HepG2 (cell line): ENCODE measurements around the gene CITED2. TPM values are rescaled to one million over a fixed set of nuclear protein-coding genes. Genes with fewer than 3 reads are reported as not detected.

Experiments used
- ATAC-seq: fragments of 200-7000 bp; cut with Tn5 transposase; 3 replicates; pipeline ENCODE4 v1.9.1; 2020; ENCODE audit warnings: mild to moderate bottlenecking, moderate library complexity
- BruUV-seq: library from RNA; stranded (reverse); fragments of 400-500 nt; replicated peaks from 2 replicates; lab custom pipeline; 2021; lab: Mats Ljungman, UMichigan
- CTCF ChIA-PET: fragments of 300-600 bp; formaldehyde crosslinking; extraction: SDS; loops from one replicate; lab custom pipeline; 2021; ENCODE audit warnings: low total read pairs, inconsistent platforms, low intra/inter-chr PET ratio; lab: Yijun Ruan, JAX
- POLR2A ChIA-PET: fragments of 350-600 bp; sonication (Branson Sonifier 250); formaldehyde crosslinking; loops from one replicate; lab custom pipeline; 2020; ENCODE audit warnings: antibody characterized with exemption, inconsistent platforms; lab: Yijun Ruan, JAX
- DNase-seq: peaks from one replicate; pipeline ENCODE4 v3.0.0-alpha.2; 2015; ENCODE audit warnings: low spot score
- FAIRE-seq: peaks from 3 replicates; lab custom pipeline; 2011; peaks lifted over from hg19 to GRCh38; lab: Jason Lieb, UNC
- H2AFZ ChIP-seq: one replicate; pipeline ENCODE4 v1.6.1; 2011; ENCODE audit warnings: low read length, inconsistent platforms
- H3K27ac ChIP-seq: fragments of 300-600 bp; 3 replicates; pipeline ENCODE4 v1.8.0; 2011; ENCODE audit warnings: mixed run types, mild to moderate bottlenecking, mixed read lengths, low read length, inconsistent platforms; ENCODE audit not compliant: insufficient read depth; ENCODE audit errors: extremely low read length
- H3K27me3 ChIP-seq, 2 experiments: fragments of 200-600 bp in 1 of 2; 2 replicates in 1 of 2; 3 replicates in 1 of 2; pipeline versions ENCODE4 v1.6.0 to v1.8.0; 2011; ENCODE audit warnings: low read length in 2 of 2, mild to moderate bottlenecking in 2 of 2, moderate library complexity in 2 of 2, inconsistent platforms in 1 of 2; ENCODE audit not compliant: insufficient read depth in 2 of 2, control insufficient read depth in 1 of 2
- H3K36me3 ChIP-seq, 2 experiments: fragments of 200-600 bp in 1 of 2; replicated peaks in 1 of 2; 2 replicates in 1 of 2; 3 replicates in 1 of 2; pipeline versions ENCODE4 v1.5.1 to v1.8.0; 2011; ENCODE audit warnings: low read length in 2 of 2, inconsistent platforms in 1 of 2; ENCODE audit not compliant: insufficient read depth in 2 of 2, control insufficient read depth in 1 of 2
- H3K4me1 ChIP-seq: 2 replicates; pipeline ENCODE4 v1.5.1; 2012; ENCODE audit warnings: low read length, inconsistent platforms; ENCODE audit not compliant: insufficient read depth
- H3K4me2 ChIP-seq: 2 replicates; pipeline ENCODE4 v1.6.0; 2011; ENCODE audit warnings: low read depth, low read length, inconsistent platforms
- H3K4me3 ChIP-seq, 3 experiments: fragments of 200-600 bp in 1 of 3; sonication (generic), shearing (Covaris generic) in 1 of 3; replicated peaks in 1 of 3; 2 replicates each; pipeline ENCODE4 v1.5.1; 2011 to 2016; ENCODE audit warnings: low read length in 3 of 3, inconsistent platforms in 2 of 3, low read depth in 2 of 3, mild to moderate bottlenecking in 2 of 3, control low read depth in 1 of 3, mixed read lengths in 1 of 3; ENCODE audit not compliant: insufficient read depth in 1 of 3
- H3K79me2 ChIP-seq: one replicate; pipeline ENCODE4 v1.6.1; 2011; ENCODE audit warnings: low read length, inconsistent platforms; ENCODE audit not compliant: insufficient read depth
- H3K9ac ChIP-seq: 2 replicates; pipeline ENCODE4 v1.6.0; 2011; ENCODE audit warnings: mild to moderate bottlenecking, low read depth, low read length, inconsistent platforms; ENCODE audit not compliant: insufficient read depth
- H3K9me3 ChIP-seq: 2 replicates; pipeline ENCODE4 v1.5.1; 2012; ENCODE audit warnings: mild to moderate bottlenecking, low read length
- H4K20me1 ChIP-seq: 2 replicates; pipeline ENCODE4 v1.6.0; 2011; ENCODE audit warnings: inconsistent platforms, mild to moderate bottlenecking, low read length, moderate library complexity; ENCODE audit not compliant: insufficient read depth
- ASH2L ChIP-seq: fragments of 300-600, 200-600 bp; sonication (generic); IDR thresholded peaks from 2 replicates; pipeline ENCODE4 v1.7.0; 2017; ENCODE audit warnings: low read depth, mild to moderate bottlenecking, moderate library complexity, mixed read lengths, low read length; ENCODE audit not compliant: insufficient read length
- ATF7 ChIP-seq, 2 experiments: fragments of 450-650 bp in 1 of 2; sonication (generic) in 1 of 2; formaldehyde crosslinking in 1 of 2; IDR thresholded peaks; 2 replicates each; pipeline versions ENCODE4 v1.4.0 to v1.6.1; 2016 to 2020; ENCODE audit warnings: antibody characterized with exemption in 1 of 2, mild to moderate bottlenecking in 1 of 2, missing genetic modification reagents in 1 of 2
- ISX ChIP-seq: sonication (generic); formaldehyde crosslinking; conservative IDR thresholded peaks from 2 replicates; pipeline ENCODE4 v1.5.0; 2020; ENCODE audit warnings: missing genetic modification reagents
- MIER3 ChIP-seq: IDR thresholded peaks from 2 replicates; pipeline ENCODE4 v1.6.1; 2016; ENCODE audit warnings: missing compliant biosample characterization, borderline replicate concordance
- NFKBIZ ChIP-seq: IDR thresholded peaks from 2 replicates; pipeline ENCODE4 v1.6.1; 2018; ENCODE audit warnings: missing genetic modification reagents, missing compliant biosample characterization
- PATZ1 ChIP-seq: sonication (generic); formaldehyde crosslinking; IDR thresholded peaks from 2 replicates; pipeline ENCODE4 v1.4.0; 2020; ENCODE audit warnings: missing genetic modification reagents
- PAXIP1 ChIP-seq: sonication (generic); formaldehyde crosslinking; conservative IDR thresholded peaks from 2 replicates; pipeline ENCODE4 v1.4.0; 2020; ENCODE audit warnings: mild to moderate bottlenecking, missing genetic modification reagents, moderate library complexity
- POGZ ChIP-seq: sonication (generic); formaldehyde crosslinking; IDR thresholded peaks from 2 replicates; pipeline ENCODE4 v1.4.0; 2020; ENCODE audit warnings: mild to moderate bottlenecking, missing genetic modification reagents
- POLR2A ChIP-seq, 2 experiments: IDR thresholded peaks; 2 replicates each; pipeline ENCODE4 v1.6.1; 2011; ENCODE audit warnings: low read depth in 2 of 2, low read length in 2 of 2, mild to moderate bottlenecking in 1 of 2, moderate library complexity in 1 of 2; ENCODE audit not compliant: insufficient read depth in 1 of 2
- POLR2G ChIP-seq: fragments of 200-400 bp; formaldehyde crosslinking; IDR thresholded peaks from 2 replicates; pipeline ENCODE4 v1.6.1; 2018; ENCODE audit warnings: mild to moderate bottlenecking, low read depth, low read length, moderate library complexity
- ZNF343 ChIP-seq: sonication (generic); formaldehyde crosslinking; IDR thresholded peaks from 2 replicates; pipeline ENCODE4 v1.4.0; 2020; ENCODE audit warnings: mild to moderate bottlenecking, missing genetic modification reagents
- ZNF839 ChIP-seq: sonication (generic); formaldehyde crosslinking; IDR thresholded peaks from 2 replicates; pipeline ENCODE4 v1.4.0; 2020; ENCODE audit warnings: missing genetic modification reagents, mild to moderate bottlenecking, borderline replicate concordance
- WGBS: methylation state at CpG from one replicate; pipeline ENCODE4 v1.1.6; 2017; ENCODE audit warnings: low lambda C conversion rate; 5-methylcytosine and 5-hydroxymethylcytosine counted together
- in situ Hi-C: cut with HindIII; loops from 2 replicates; pipeline ENCODE4 v1.10.0; 2017; ENCODE audit warnings: low pct_unique_long_range_greater_than_20kb; ENCODE audit not compliant: extremely low pct_ligation_motif_present
- intact Hi-C: fragments of 100-400 bp; cut with micrococcal nuclease; formaldehyde crosslinking; loops from one replicate; pipeline ENCODE4 v1.10.0; 2022; ENCODE audit not compliant: unreplicated experiment
- polyA plus RNA-seq, 8 experiments: library from polyadenylated mRNA; depleted of rRNA in 3 of 8; stranded (reverse) in 7 of 8; unstranded in 1 of 8; fragments of >200 nt; fragmentation: Illumina TruSeq in 4 of 8; extraction: Trizol in 4 of 8; gene quantifications; 2 replicates each; pipeline versions ENCODE4 v1.2.1 to v1.2.3, GENCODE V29; 2011 to 2016; ENCODE audit warnings: low read depth in 4 of 8, missing spikeins in 1 of 8, mixed read lengths in 1 of 8; ENCODE audit not compliant: insufficient read depth in 1 of 8
- total RNA-seq, 5 experiments: library from RNA; depleted of rRNA; stranded (reverse); fragments of >200 nt; fragmentation: Illumina TruSeq; extraction: Trizol; gene quantifications; 2 replicates each; pipeline ENCODE4 v1.2.3, GENCODE V29; 2016; ENCODE audit warnings: low read depth in 1 of 5

CITED2 gene
- total and polyA plus RNA-seq, 2 of the 13 experiments (the other 11 are each of a cell fraction or from before 2014, with no cell fraction given) = 17.6 to 57.2 TPM

DNA sequence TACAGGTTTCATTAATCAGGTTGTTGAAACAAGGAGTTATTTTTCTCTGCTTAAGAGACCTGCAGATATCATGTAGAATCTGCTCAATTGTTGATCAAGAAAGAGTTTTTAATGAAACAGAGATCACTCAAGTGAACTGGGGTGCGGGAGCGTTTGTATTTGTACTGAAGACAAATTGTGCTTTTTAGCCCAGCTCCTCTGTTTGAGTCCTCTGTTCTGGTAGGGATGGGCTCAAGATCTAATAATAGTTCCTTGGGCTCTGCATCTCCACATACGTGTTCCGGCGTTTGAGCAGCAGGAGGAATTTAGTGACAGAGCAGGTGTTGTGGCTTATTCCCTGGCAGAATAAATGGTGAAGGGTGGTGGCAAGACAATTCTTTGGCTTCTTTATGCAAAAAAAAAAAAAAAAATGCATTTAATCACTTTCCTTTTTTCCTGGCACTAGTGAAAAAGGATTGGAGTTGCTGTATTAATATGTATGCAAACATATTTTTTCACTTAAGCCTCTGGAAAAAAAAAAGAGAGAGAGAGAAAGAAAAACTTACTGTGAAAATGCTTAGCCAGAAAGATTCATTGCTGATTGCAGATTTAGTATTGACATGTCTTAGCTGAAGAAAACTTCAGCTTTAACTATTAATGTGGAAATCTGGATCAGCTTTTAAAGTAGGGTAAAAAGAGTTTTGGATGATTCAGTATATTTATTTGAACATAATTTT, 4.0 kb downstream of the CITED2 start:
- intact Hi-C loops = loop anchor here (1.0 to 10.0 kb wide), 5 partner anchors 512 to 1524 kb away; no protein-coding TSS in a partner anchor
- H3K4me3 ChIP-seq = peak overlapping the region; percentile 3 to 31 (median 6); a peak in 4 of 6 replicates
- H3K27ac ChIP-seq = peak overlapping the region; percentile 59
- in situ Hi-C loops = loop anchor here (5.0 to 25.0 kb wide), 6 partner anchors 217 to 1542 kb away; no protein-coding TSS in a partner anchor
- BruUV-seq = no TSS peak
- H2AFZ ChIP-seq = no peak overlapping the region
- FAIRE-seq = no peak
- DNase-seq = no peak
- H4K20me1 ChIP-seq = peaks cover 18% of the 10 kb centered on the region
- 20% methylated on average over 5 of the region's 5 CpGs for WGBS
- H3K36me3 ChIP-seq = no peaks in the 10 kb centered on the region
- H3K9me3 ChIP-seq = no peaks in the 10 kb centered on the region
- peak overlapping the region; percentile 97 for H3K4me2 ChIP-seq
- H3K79me2 ChIP-seq = peaks cover 28% of the 10 kb centered on the region
- H3K27me3 ChIP-seq = peaks cover 0 to 10% of the 10 kb centered on the region in 2 experiments; a peak in 1 of 5 replicates
- ChIA-PET POLR2A (interaction anchor here (0.9 to 1.8 kb wide), 6 partner anchors 9 to 1071 kb away, joined by 3 to 7 read pairs (median 4); no protein-coding TSS in a partner anchor), CTCF (interaction anchor here (0.7 kb wide), 1 partner anchor 626 kb away, joined by 3 read pairs; no protein-coding TSS in a partner anchor)
- peaks cover 46% of the 10 kb centered on the region for H3K4me1 ChIP-seq
- peak overlapping the region; percentile 42 for H3K9ac ChIP-seq
- no peak for ATAC-seq
- TF ChIP-seq ASH2L (peak; percentile 23), ATF7 (IDR thresholded peaks at IDR 0.05) (no peak), ATF7 (CRISPR knock-in tag; IDR thresholded peaks at IDR 0.05) (no peak), POGZ (CRISPR knock-in tag) (peak; percentile 6; the same call in 1 of the 2 replicates), PATZ1 (CRISPR knock-in tag) (no peak), ISX (CRISPR knock-in tag) (no peak), NFKBIZ (CRISPR knock-in tag) (no peak), POLR2G (peak; percentile 33; the same call in 1 of the 2 replicates), PAXIP1 (CRISPR knock-in tag) (0 out of 2 replicates have a peak, but pooled peaks have one; percentile 2), ZNF343 (CRISPR knock-in tag) (no peak), POLR2A (IDR thresholded peaks at IDR 0.05; ENCODE audit: insufficient read depth in 1 of 2, low read depth in 2 of 2, low read length in 2 of 2) (peak in 1 of 2 experiments; percentile 7; a peak in 1 of 4 replicates), MIER3 (CRISPR knock-in tag) (no peak), ZNF839 (CRISPR knock-in tag) (no peak)
